OCI-LY7 (cell line): ENCODE results near the gene STX16. TPM values are rescaled to one million over a fixed set of nuclear protein-coding genes. Genes with fewer than 3 reads are reported as not detected.

Experiments
- BruUV-seq: library from RNA; stranded (reverse); fragments of 400-500 nt; replicated peaks from 2 replicates; lab custom pipeline; 2021; lab: Mats Ljungman, UMichigan
- CTCF ChIA-PET: fragments of 300-600 bp; sonication (Branson Sonifier 250); formaldehyde crosslinking; loops from one replicate; lab custom pipeline; 2022; ENCODE audit warnings: antibody characterized with exemption; ENCODE audit not compliant: unreplicated experiment; lab: Charles Lee
- POLR2A ChIA-PET: fragments of 300-600 bp; sonication (Branson Sonifier 250); formaldehyde crosslinking; loops from one replicate; lab custom pipeline; 2022; ENCODE audit warnings: antibody characterized with exemption; lab: Charles Lee
- DNase-seq: peaks from one replicate; pipeline ENCODE4 v3.0.0-alpha.2; 2015; ENCODE audit warnings: low spot score
- H2AFZ ChIP-seq: fragments of 200-600 bp; sonication (generic), shearing (Covaris generic); 2 replicates; pipeline ENCODE4 v1.6.1; 2014; ENCODE audit warnings: mild to moderate bottlenecking, antibody characterized with exemption, low read length, moderate library complexity
- H3K27ac ChIP-seq: fragments of 200-600 bp; sonication (generic); 2 replicates; pipeline ENCODE4 v1.5.1; 2014; ENCODE audit warnings: mixed run types, low read depth, mild to moderate bottlenecking, moderate library complexity, low read length, inconsistent platforms; ENCODE audit not compliant: poor library complexity, severe bottlenecking
- H3K36me3 ChIP-seq: fragments of 200-600 bp; sonication (generic); 2 replicates; pipeline ENCODE4 v1.6.1; 2014; ENCODE audit warnings: mild to moderate bottlenecking, antibody characterized with exemption, low read length, moderate library complexity, mixed read lengths; ENCODE audit not compliant: insufficient read depth
- H3K4me1 ChIP-seq: fragments of 200-600 bp; sonication (generic); 2 replicates; pipeline ENCODE4 v1.5.1; 2014; ENCODE audit warnings: mild to moderate bottlenecking, low read length; ENCODE audit not compliant: insufficient read depth, poor library complexity, severe bottlenecking
- H3K4me2 ChIP-seq: fragments of 200-600 bp; sonication (generic); 2 replicates; pipeline ENCODE4 v1.6.1; 2014; ENCODE audit warnings: mild to moderate bottlenecking, low read length
- H3K4me3 ChIP-seq: fragments of 200-600 bp; sonication (generic); 2 replicates; pipeline ENCODE4 v1.5.1; 2014; ENCODE audit warnings: mild to moderate bottlenecking, low read depth, low read length; ENCODE audit not compliant: poor library complexity, severe bottlenecking
- H3K79me2 ChIP-seq: fragments of 200-600 bp; sonication (generic); 2 replicates; pipeline ENCODE4 v1.6.1; 2016; ENCODE audit warnings: low read depth, mild to moderate bottlenecking, low read length, moderate library complexity, mixed read lengths; ENCODE audit not compliant: insufficient read depth
- H3K9me2 ChIP-seq: fragments of 200-600 bp; sonication (generic); 2 replicates; pipeline ENCODE4 v1.6.1; 2016; ENCODE audit warnings: mild to moderate bottlenecking, low read length, mixed read lengths; ENCODE audit not compliant: insufficient read depth
- H3K9me3 ChIP-seq: fragments of 200-600 bp; sonication (generic); 2 replicates; pipeline ENCODE4 v1.6.1; 2014; ENCODE audit warnings: mild to moderate bottlenecking, mixed run types, low read length, mixed read lengths
- H4K20me1 ChIP-seq: fragments of 200-600 bp; sonication (generic); 2 replicates; pipeline ENCODE4 v1.6.1; 2014; ENCODE audit warnings: mild to moderate bottlenecking, antibody characterized with exemption, low read length, moderate library complexity, mixed read lengths; ENCODE audit not compliant: insufficient read depth
- CTCF ChIP-seq: fragments of 200-600 bp; sonication (generic); conservative IDR thresholded peaks from 2 replicates; pipeline ENCODE4 v1.5.1; 2014; ENCODE audit warnings: mild to moderate bottlenecking, antibody characterized with exemption, low read length, moderate library complexity, mixed read lengths
- EZH2phosphoT487 ChIP-seq: fragments of 200-600 bp; sonication (generic); IDR thresholded peaks from 2 replicates; pipeline ENCODE4 v1.6.1; 2018; ENCODE audit warnings: low read depth, borderline replicate concordance, mild to moderate bottlenecking, mixed run types, antibody characterized with exemption, low read length, moderate library complexity, mixed read lengths
- intact Hi-C: fragments of 100-400 bp; cut with micrococcal nuclease; formaldehyde crosslinking; loops from one replicate; pipeline ENCODE4 v1.10.0; 2022; ENCODE audit not compliant: unreplicated experiment
- total RNA-seq, 2 experiments: library from RNA; depleted of rRNA in 1 of 2; stranded (reverse); fragments of >200 nt in 1 of 2; shearing (Covaris generic) in 1 of 2; gene quantifications; 2 replicates each; pipeline ENCODE4 v1.2.3, GENCODE V29; 2014 to 2022

The STX16 gene
- total RNA-seq, 2 experiments from 2014 or later = 48.2 to 89.5 TPM

GRCh38 chr20:58651559-58651945 is 469 bp downstream of the STX16 start:
- Histone ChIP-seq H3K79me2 (peaks cover 55% of the 10 kb centered on the region), H2AFZ (peak overlapping the region; percentile 22; the same call in 1 of the 2 replicates)
- CTCF ChIA-PET = no interaction called here

GRCh38 chr20:58651946-58652605 is 993 bp downstream of the STX16 start:
- TSS peak; percentile 98 for BruUV-seq
- DNase-seq = peak; percentile 79
- H3K27ac ChIP-seq = peak overlapping the region; percentile 74
- CTCF ChIA-PET = interaction anchor here (0.6 kb wide), 1 partner anchor 559 kb away, joined by 4 read pairs; no protein-coding TSS in a partner anchor
- no peaks in the 10 kb centered on the region for H3K9me3 ChIP-seq
- peaks cover 15% of the 10 kb centered on the region for H3K36me3 ChIP-seq
- H3K4me1 ChIP-seq = peaks cover 47% of the 10 kb centered on the region
- peaks cover 60% of the 10 kb centered on the region for H3K79me2 ChIP-seq
- H4K20me1 ChIP-seq = peaks cover 50% of the 10 kb centered on the region
- peak overlapping the region; percentile 98 for H3K4me3 ChIP-seq
- H3K4me2 ChIP-seq = peak overlapping the region; percentile 97
- POLR2A ChIA-PET = interaction anchor here (0.6 to 1.8 kb wide), 6 partner anchors 12 to 331 kb away, joined by 3 to 11 read pairs (median 4); no protein-coding TSS in a partner anchor
- no peaks in the 10 kb centered on the region for H3K9me2 ChIP-seq
- TF ChIP-seq EZH2phosphoT487 (no peak), CTCF (no peak)
- H2AFZ ChIP-seq = peak overlapping the region; percentile 22; the same call in 1 of the 2 replicates
- intact Hi-C loops = loop anchor here (2.0 to 10.0 kb wide), 4 partner anchors 40 to 415 kb away; partner anchors contain the start of genes CTSZ, NPEPL1 and PRELID3B

More at GRCh38 chr20:58651559-58651945, 469 bp downstream of the STX16 start:
- Histone ChIP-seq H3K9me3 (no peaks in the 10 kb centered on the region), H3K4me2 (peak overlapping the region; percentile 97), H4K20me1 (peaks cover 45% of the 10 kb centered on the region), H3K9me2 (no peaks in the 10 kb centered on the region), H3K36me3 (peaks cover 15% of the 10 kb centered on the region), H3K27ac (peak overlapping the region; percentile 74), H3K4me3 (peak overlapping the region; percentile 98), H3K4me1 (peaks cover 47% of the 10 kb centered on the region)
- TF ChIP-seq CTCF (no peak), EZH2phosphoT487 (no peak)
- peak; percentile 5 for DNase-seq
- intact Hi-C loops = loop anchor here (2.0 to 10.0 kb wide), 3 partner anchors 41 to 415 kb away; partner anchors contain the start of genes NPEPL1 and PRELID3B
- no TSS peak for BruUV-seq
- POLR2A ChIA-PET = interaction anchor here (0.6 to 1.8 kb wide), 4 partner anchors 13 to 331 kb away, joined by 3 to 4 read pairs (median 4); no protein-coding TSS in a partner anchor
